HCT116 (cell line): Measurements from ENCODE around the gene MYADM.

Source experiments
- CBX3 ChIP-seq: IDR thresholded peaks from 2 replicates; pipeline ENCODE4 v1.6.1; 2012; ENCODE audit warnings: low read depth
- CEBPB ChIP-seq: IDR thresholded peaks from 2 replicates; pipeline ENCODE4 v1.6.1; 2012; ENCODE audit warnings: low read depth
- CTCF ChIP-seq, 3 experiments: fragments of 200-600 bp in 1 of 3; sonication (generic) in 1 of 3; IDR thresholded peaks in 2 of 3; conservative IDR thresholded peaks in 1 of 3; 2 replicates each; pipeline ENCODE4 v1.5.1; 2012 to 2017; ENCODE audit warnings: low read depth in 2 of 3, low read length in 2 of 3, antibody characterized with exemption in 1 of 3, borderline replicate concordance in 1 of 3, control low read depth in 1 of 3, mild to moderate bottlenecking in 1 of 3, mixed read lengths in 1 of 3, mixed run types in 1 of 3, moderate library complexity in 1 of 3; ENCODE audit not compliant: insufficient read depth in 1 of 3
- JUND ChIP-seq: IDR thresholded peaks from 2 replicates; pipeline ENCODE4 v1.6.1; 2012
- MAX ChIP-seq: IDR thresholded peaks from 2 replicates; pipeline ENCODE4 v1.6.1; 2012
- POLR2AphosphoS5 ChIP-seq: IDR thresholded peaks from 2 replicates; pipeline ENCODE4 v1.6.1; 2011; ENCODE audit warnings: mild to moderate bottlenecking, low read depth, low read length, moderate library complexity
- SP1 ChIP-seq: IDR thresholded peaks from 2 replicates; pipeline ENCODE4 v1.6.1; 2012; ENCODE audit warnings: low read depth
- ZNF274 ChIP-seq: fragments of 200-500 bp; sonication (Bioruptor generic); IDR thresholded peaks from 2 replicates; pipeline ENCODE4 v1.6.1; 2014; ENCODE audit warnings: mild to moderate bottlenecking, low read depth, low read length, inconsistent platforms
- TF ChIP-seq, protein P1 (sequence below): IDR thresholded peaks from 2 replicates; pipeline ENCODE4 v1.6.1; 2011; ENCODE audit warnings: mild to moderate bottlenecking, low read length, moderate library complexity; ENCODE audit not compliant: insufficient replicate concordance; ENCODE audit errors: extremely low read depth
- TF ChIP-seq, protein P2 (sequence below): IDR thresholded peaks from 2 replicates; pipeline ENCODE4 v1.6.1; 2012

- no peak for TF ChIP-seq POLR2AphosphoS5
- no peak for TF ChIP-seq JUND
- no peak for TF ChIP-seq MAX
- TF ChIP-seq CTCF (IDR thresholded peaks at IDR 0.05 in 2 of 3, conservative IDR thresholded peaks at IDR 0.05 in 1 of 3; ENCODE audit: borderline replicate concordance in 1 of 3, insufficient read depth in 1 of 3, low read depth in 2 of 3, low read length in 2 of 3): no peak
- TF ChIP-seq CEBPB: no peak
- no peak for TF ChIP-seq SP1
- TF ChIP-seq, protein P1, sequence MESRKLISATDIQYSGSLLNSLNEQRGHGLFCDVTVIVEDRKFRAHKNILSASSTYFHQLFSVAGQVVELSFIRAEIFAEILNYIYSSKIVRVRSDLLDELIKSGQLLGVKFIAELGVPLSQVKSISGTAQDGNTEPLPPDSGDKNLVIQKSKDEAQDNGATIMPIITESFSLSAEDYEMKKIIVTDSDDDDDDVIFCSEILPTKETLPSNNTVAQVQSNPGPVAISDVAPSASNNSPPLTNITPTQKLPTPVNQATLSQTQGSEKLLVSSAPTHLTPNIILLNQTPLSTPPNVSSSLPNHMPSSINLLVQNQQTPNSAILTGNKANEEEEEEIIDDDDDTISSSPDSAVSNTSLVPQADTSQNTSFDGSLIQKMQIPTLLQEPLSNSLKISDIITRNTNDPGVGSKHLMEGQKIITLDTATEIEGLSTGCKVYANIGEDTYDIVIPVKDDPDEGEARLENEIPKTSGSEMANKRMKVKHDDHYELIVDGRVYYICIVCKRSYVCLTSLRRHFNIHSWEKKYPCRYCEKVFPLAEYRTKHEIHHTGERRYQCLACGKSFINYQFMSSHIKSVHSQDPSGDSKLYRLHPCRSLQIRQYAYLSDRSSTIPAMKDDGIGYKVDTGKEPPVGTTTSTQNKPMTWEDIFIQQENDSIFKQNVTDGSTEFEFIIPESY: no peak
- TF ChIP-seq CBX3: no peak
- TF ChIP-seq, protein P2, sequence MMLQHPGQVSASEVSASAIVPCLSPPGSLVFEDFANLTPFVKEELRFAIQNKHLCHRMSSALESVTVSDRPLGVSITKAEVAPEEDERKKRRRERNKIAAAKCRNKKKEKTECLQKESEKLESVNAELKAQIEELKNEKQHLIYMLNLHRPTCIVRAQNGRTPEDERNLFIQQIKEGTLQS: no peak
- no peak for TF ChIP-seq ZNF274
Measured at GRCh38 chr19:53897459-53897858, 29.8 kb downstream of the MYADM start.
